ENCODE measurements around the gene THBS1. TPM values are rescaled to one million over a fixed set of nuclear protein-coding genes. Genes with fewer than 3 reads are reported as not detected.

Gene THBS1
- total and polyA plus RNA-seq, 2 donors from 2014 or later, result 26.4 to 377 TPM

GRCh38 chr15:39613271-39613670 lies 32.4 kb downstream of the THBS1 start:
- no peak for TF ChIP-seq CTCF (IDR thresholded peaks at IDR 0.05; ENCODE audit: borderline replicate concordance, extremely low read depth, insufficient read depth)
- Histone ChIP-seq H3K36me3 (ENCODE audit: control insufficient read depth in 2 of 3, insufficient read depth in 3 of 3, low read length in 3 of 3) (no peaks in the 10 kb centered on the region), H3K9me3 (ENCODE audit: control insufficient read depth in 2 of 3, insufficient read depth in 1 of 3, low read length in 3 of 3) (peaks cover 0 to 13% (median 3%) of the 10 kb centered on the region in 3 donors), H3K4me1 (ENCODE audit: control insufficient read depth in 2 of 3, insufficient read depth in 2 of 3, low read depth in 1 of 3, low read length in 3 of 3) (no peaks in the 10 kb centered on the region), H3K9ac (ENCODE audit: low read length in 3 of 3) (no peak overlapping the region), H3K4me3 (ENCODE audit: low read length in 3 of 3) (no peak overlapping the region), H3K27ac (ENCODE audit: low read depth in 2 of 2, low read length in 2 of 2) (no peak overlapping the region), H3K27me3 (ENCODE audit: control insufficient read depth, insufficient read depth, low read length) (no peaks in the 10 kb centered on the region)
- no peak for FAIRE-seq
- intact Hi-C loops (cut with DNase I), result no loop called here
- no peak for DNase-seq

GRCh38 chr15:39613861-39614260 lies 33.0 kb downstream of the THBS1 start:
- no peak for FAIRE-seq

GRCh38 chr15:39616731-39617455 lies 36.0 kb downstream of the THBS1 start:
- H3K4me3 ChIP-seq (ENCODE audit: low read length in 3 of 3), result no peak overlapping the region
- intact Hi-C loops (cut with DNase I), result no loop called here
- H3K9me3 ChIP-seq (ENCODE audit: control insufficient read depth in 2 of 3, insufficient read depth in 1 of 3, low read length in 3 of 3), result peaks cover 0 to 2% (median 0%) of the 10 kb centered on the region in 3 donors
- no peak for DNase-seq
- TF ChIP-seq CTCF (IDR thresholded peaks at IDR 0.05; ENCODE audit: borderline replicate concordance, extremely low read depth, insufficient read depth), result no peak
- H3K4me1 ChIP-seq (ENCODE audit: control insufficient read depth in 2 of 3, insufficient read depth in 2 of 3, low read depth in 1 of 3, low read length in 3 of 3), result no peaks in the 10 kb centered on the region
- FAIRE-seq, result no peak
- no peak overlapping the region for H3K9ac ChIP-seq (ENCODE audit: low read length in 3 of 3)
- no peaks in the 10 kb centered on the region for H3K27me3 ChIP-seq (ENCODE audit: control insufficient read depth, insufficient read depth, low read length)
- no peak overlapping the region for H3K27ac ChIP-seq (ENCODE audit: low read depth in 2 of 2, low read length in 2 of 2)
- H3K36me3 ChIP-seq (ENCODE audit: control insufficient read depth in 2 of 3, insufficient read depth in 3 of 3, low read length in 3 of 3), result no peaks in the 10 kb centered on the region

More at GRCh38 chr15:39613861-39614260, 33.0 kb downstream of the THBS1 start:
- Histone ChIP-seq H3K27me3 (ENCODE audit: control insufficient read depth, insufficient read depth, low read length) (no peaks in the 10 kb centered on the region), H3K4me1 (ENCODE audit: control insufficient read depth in 2 of 3, insufficient read depth in 2 of 3, low read depth in 1 of 3, low read length in 3 of 3) (no peaks in the 10 kb centered on the region), H3K9me3 (ENCODE audit: control insufficient read depth in 2 of 3, insufficient read depth in 1 of 3, low read length in 3 of 3) (peaks cover 0 to 13% (median 3%) of the 10 kb centered on the region in 3 donors), H3K27ac (ENCODE audit: low read depth in 2 of 2, low read length in 2 of 2) (no peak overlapping the region), H3K36me3 (ENCODE audit: control insufficient read depth in 2 of 3, insufficient read depth in 3 of 3, low read length in 3 of 3) (no peaks in the 10 kb centered on the region), H3K4me3 (ENCODE audit: low read length in 3 of 3) (no peak overlapping the region), H3K9ac (ENCODE audit: low read length in 3 of 3) (no peak overlapping the region)
- TF ChIP-seq CTCF (IDR thresholded peaks at IDR 0.05; ENCODE audit: borderline replicate concordance, extremely low read depth, insufficient read depth), result no peak
- no peak for DNase-seq
- intact Hi-C loops (cut with DNase I), result no loop called here

Data from kidney (tissue), 14 donors.